8988T (cell line): ENCODE data around the gene MYCBP.

Experiments
- DNase-seq: peaks from one replicate; pipeline ENCODE4 v3.0.0; 2011

Gene MYCBP

GRCh38 chr1:38819040-38819439 lies 54.1 kb downstream of the MYCBP start:
- no peak for DNase-seq

GRCh38 chr1:38818175-38818976 lies 54.8 kb downstream of the MYCBP start:
- DNase-seq, result peak; percentile 53

GRCh38 chr1:38817267-38818174 lies 55.6 kb downstream of the MYCBP start:
- no peak for DNase-seq

GRCh38 chr1:38815903-38816627 lies 57.1 kb downstream of the MYCBP start:
- DNase-seq, result no peak

- DNase-seq, result no peak
Measured at GRCh38 chr1:38814984-38815464, 58.1 kb downstream of the MYCBP start.

GRCh38 chr1:38814444-38814983 lies 58.6 kb downstream of the MYCBP start:
- DNase-seq, result no peak

GRCh38 chr1:38812981-38813380 lies 60.2 kb downstream of the MYCBP start:
- no peak for DNase-seq
